Brain pericyte (primary cell): ENCODE data around the gene DLGAP4.

Experiments
- DNase-seq: peaks from one replicate; pipeline ENCODE4 v3.0.0-alpha.2; 2012; ENCODE audit warnings: low read depth, low spot score

The DLGAP4 gene

DNA sequence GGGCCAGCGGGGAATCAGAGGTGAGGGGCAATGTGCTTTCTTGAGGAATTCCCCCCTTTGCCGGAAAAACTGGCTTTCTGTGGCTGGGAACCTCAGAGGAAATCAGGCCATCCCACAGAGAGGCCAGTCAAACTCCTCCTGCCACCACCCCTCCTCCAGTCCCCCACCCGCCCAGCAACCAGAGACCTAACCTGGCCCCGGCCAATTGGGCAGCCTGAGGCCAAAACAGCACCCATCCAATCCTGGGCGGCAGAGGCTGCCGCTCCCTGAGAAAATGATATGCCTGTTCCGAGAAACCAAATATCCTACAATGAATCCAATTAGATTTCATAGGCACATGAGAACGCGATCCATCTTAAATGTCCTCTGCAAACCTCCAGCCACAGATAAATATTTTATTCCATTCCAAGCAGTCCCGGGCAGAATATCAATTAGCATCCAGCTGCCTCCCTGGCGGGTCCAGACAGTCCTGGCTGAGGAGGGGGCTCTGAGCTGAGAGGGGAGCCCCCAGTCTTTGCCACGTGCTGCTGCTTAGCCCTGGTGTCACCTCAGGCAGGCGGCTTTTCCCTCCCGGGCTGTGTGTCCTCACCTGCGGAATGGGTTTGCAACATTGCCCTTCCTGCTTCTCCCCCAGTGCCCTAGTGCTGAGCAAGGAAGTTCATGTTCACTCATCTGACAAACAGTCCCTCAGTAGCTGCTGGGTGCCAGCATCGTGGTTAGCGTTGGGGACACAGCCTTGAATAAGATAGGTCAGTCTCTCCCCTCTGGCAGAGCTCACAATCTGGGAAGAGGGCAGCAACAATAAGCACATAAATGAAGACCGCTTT lies 95.0 kb downstream of the DLGAP4 start:
- DNase-seq = no peak

DNA sequence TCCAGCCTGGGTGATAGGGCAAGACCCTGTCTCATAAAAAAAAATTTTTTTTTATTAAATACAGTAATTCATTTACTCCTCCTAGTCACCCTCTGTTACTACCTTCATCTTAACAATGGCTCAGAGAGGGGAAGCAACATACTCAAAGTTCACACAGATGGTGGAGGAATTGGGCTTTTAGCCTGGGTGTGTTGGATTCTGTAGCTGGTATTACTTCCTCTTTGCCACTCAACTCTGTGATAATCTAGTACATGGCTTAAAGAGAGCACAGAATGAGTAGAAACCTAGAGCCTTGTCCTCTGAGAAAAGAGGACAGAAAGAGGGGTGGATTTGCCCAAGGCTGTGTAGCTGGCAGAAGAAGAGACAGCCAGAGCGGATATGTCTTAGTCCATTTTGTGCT lies 96.6 kb downstream of the DLGAP4 start:
- DNase-seq = no peak

DNA sequence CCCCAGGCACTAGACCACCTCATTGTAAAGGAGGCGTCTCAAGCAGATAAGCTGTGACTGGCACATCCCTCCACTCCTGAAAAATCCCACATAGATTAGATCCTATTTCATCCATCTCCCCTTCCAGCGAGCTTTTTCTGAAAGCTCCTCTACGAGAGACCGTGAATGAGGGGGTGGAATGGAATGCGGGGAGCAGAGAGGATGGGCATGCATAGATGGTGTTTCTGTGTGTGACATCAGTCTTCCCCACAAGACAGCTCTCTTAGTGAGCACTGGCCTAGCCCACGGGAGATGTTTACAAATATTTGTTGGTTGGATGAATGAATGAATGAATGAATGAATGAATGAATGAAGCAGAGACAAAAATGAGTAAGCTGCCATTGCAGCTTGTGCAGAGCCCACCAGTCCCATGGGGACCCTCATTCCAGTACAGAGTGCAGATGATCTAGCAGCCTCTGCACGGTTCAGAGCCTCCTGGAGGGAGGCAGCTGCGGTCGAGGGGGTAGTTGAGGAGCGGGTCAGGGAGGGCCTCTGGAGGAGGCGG lies 98.4 kb downstream of the DLGAP4 start:
- no peak for DNase-seq

DNA sequence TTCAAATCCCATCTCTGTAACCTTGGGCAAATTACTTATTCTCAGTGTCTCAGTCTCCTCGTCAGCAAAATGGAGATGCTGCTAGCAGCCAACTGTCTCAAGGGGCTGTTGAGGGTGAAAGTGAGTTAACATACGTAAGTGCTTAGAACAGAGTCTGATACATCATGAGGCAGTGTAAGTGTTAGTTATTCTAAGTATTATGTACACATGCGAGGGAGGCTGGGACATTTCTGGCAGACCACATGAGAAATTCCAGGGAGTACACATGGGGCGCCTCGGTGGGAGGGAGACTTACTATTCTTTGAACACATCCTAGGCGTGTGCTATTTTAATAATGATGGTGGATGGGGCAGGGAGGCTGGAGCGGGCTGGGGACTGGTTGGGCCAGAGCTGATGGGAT lies 99.1 kb downstream of the DLGAP4 start:
- peak; percentile 20 for DNase-seq

DNA sequence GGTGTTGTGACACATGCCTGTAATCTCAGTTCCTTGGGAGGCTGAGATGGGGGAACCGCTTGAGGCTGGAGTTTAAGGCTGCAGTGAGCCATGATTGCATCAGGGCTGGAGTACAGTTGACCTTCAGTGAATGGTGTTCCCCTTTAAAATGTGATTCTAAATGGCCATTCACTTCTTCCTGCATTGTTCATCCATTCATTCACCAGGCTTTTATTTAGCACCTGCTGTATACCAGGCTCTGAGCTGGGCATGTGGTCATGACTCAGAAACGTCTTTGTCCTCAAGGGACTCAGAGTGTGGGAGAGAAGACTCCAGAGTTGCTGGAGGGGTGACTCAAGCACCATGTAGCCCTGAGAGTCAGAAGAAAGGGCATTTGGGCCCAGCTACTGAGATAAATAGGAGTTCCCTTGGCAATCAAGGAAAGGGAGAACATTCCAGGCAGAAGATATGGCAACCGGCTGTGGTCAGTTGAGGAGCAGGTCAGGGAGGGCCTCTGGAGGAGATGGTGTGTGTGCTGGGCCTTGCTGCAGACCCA lies 101.1 kb downstream of the DLGAP4 start:
- DNase-seq = no peak

DNA sequence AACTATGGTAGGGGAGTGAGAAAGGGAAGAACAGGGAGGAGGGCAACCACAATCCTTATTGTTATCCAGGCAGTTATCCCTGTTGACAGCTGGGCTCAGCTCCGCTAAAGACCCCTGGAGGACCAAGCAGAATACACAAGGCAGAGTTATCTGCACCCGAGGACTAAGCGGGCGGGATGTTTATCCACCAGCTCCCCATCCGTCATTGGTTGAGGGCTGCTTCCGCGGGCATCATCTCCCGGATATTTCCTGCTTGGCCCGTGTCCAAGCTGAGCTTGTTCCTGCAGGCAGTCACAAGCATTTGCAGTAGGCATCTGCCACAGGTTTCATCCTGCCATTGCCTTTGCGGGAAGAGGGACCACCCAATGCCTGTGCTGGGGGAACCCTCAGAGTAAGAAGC lies 102.1 kb downstream of the DLGAP4 start:
- DNase-seq = no peak

DNA sequence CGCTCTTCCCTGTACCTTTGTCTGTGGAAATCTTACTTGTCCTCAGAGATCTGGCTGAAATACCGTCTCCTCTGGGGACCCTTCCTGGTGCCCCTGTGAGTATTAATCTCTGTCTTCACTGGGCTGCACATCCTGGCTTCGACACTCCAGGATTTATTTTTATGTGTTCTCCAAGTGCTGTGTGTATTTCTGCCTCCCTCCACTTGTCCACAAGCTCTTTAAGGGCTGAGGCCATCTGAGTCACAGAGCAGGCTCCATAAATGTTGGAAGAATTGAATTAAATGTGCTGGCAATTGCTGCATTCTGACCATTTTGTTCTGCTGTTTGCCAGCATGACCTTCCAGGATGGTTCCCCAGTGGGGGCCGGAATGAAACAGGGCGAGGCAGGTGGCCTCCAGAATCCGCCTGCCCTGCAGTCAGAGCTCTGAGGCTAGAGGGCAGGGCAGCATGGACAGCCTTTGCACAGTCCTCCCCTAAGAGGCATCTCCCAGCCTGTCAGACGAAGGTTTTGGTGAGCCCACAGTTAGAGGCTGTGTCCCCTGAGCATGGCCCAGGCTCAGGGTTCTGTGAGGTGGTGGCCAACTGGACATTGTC lies 105.8 kb downstream of the DLGAP4 start:
- no peak for DNase-seq

DNA sequence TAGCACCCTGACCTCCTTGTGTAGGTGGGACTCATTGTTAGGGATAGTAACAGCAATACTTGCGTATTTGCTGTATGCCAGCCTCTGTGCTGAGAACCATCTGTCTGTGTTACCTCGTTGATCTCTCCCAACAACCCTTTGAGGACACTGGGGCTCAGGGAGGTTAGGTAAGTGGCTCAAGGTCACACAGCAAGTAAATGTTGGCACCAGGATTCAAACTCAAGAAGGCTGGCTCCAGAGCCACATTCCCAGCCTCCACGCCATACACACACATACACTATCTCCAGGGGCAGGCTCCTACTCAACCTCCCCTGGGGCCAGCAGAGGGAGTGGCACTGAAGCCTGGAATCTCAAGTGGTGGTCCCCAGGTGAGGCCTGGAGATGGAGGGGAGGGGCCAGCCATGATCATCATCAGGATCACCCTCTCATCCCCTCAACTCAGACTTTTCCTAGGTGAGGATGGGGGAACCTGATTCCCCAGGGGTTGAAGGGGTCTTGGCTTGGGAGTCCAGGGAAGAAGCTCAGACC lies 109.4 kb downstream of the DLGAP4 start:
- no peak for DNase-seq

DNA sequence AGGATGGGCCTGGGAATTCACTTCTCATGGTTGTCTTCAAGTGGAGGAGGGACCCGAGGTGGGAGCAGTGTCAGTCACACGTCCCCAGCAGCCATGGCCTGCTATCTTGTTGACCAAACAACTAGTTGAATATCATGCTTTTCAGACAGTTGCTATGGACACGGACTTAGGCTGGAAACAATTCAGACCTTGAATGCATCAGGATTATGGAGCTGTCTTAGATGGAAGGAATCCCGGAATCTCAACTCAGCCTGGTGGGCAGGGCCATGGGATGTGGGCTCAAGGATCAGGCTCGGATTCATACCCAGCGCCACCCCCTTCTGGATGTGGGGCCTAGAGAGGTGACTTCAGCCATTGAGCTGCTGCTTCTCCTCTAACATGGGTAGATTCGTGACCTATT lies 112.6 kb downstream of the DLGAP4 start:
- DNase-seq = no peak

DNA sequence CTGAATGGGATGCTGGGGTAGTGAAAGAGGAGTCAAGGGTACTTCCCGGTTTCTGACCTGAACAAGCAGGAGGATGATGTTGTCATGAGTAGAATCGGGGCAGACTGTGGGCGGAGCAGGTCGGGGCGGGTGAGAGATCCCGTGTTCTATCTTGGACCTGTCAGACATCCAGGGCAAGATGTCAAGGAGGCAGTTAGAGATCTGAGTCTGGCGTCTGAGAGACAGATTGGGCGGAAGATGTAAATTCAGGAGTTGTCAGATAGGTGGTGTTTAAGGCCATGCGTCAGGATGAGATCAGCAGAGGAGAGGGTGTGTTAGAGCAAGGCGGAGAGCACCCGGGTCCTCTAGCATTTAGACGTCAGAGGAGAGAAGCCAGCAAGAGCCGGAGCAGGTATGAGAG lies 115.5 kb downstream of the DLGAP4 start:
- DNase-seq = no peak

DNA sequence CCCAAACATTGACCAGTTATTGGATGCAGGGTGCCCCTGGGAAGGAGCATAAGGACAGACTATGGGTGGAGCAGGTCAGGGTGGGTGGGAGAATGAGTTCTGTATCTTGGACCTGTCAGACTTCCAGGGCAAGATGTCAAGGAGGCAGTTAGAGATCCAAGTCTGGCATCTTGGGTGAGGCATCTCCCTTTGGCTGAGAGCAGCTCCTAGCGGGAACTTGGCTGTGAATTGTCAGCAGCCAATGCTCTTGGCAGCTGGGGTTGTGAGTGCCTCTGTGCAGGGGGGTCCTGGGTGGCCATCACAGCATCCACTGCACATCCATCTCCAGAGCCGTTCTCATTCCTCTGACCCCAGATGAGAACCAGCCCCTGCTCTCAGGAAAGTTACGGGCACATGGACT lies 118.2 kb downstream of the DLGAP4 start:
- DNase-seq = no peak

DNA sequence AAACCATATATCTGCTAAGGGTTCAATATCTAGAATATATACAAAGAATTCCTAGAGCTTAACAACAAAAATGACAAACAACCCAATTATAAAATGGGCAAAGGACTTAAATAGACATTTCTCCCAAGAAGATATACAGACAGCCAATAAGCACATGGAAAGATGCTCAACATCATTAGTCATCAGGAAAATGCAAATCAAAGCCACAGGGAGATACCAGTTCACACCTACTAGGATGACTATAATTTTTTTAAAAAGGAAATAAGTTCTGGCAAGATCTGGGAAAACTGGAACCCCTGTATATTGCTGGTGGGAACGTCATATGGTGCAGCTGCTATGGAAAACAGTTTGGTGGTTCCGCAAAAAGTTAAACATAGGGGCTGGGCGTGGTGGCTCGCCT lies 119.0 kb downstream of the DLGAP4 start:
- no peak for DNase-seq

DNA sequence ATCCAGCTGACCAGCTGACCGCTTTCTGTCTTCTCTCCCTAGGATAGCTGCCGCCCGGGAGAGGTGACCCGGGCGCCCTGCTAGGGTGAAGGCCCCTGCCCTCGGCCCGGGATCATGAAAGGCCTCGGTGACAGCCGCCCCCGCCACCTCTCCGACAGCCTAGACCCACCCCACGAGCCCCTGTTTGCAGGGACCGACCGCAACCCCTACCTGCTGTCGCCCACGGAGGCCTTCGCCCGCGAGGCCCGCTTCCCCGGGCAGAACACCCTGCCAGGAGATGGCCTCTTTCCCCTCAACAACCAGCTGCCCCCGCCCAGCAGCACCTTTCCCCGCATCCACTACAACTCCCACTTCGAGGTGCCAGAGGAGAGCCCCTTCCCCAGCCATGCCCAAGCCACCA lies 125.5 kb downstream of the DLGAP4 start:
- DNase-seq = no peak

DNA sequence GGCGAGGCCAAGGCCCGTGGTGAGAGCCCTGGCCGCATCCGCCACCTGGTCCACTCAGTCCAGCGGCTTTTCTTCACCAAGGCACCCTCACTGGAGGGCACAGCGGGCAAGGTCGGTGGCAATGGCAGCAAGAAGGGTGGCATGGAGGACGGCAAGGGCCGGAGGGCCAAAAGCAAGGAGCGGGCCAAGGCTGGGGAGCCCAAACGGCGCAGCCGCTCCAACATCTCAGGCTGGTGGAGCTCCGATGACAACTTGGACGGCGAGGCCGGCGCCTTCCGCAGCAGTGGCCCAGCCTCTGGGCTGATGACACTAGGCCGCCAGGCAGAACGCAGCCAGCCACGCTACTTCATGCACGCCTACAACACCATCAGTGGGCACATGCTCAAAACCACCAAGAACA lies 126.0 kb downstream of the DLGAP4 start:
- DNase-seq = no peak

DNA sequence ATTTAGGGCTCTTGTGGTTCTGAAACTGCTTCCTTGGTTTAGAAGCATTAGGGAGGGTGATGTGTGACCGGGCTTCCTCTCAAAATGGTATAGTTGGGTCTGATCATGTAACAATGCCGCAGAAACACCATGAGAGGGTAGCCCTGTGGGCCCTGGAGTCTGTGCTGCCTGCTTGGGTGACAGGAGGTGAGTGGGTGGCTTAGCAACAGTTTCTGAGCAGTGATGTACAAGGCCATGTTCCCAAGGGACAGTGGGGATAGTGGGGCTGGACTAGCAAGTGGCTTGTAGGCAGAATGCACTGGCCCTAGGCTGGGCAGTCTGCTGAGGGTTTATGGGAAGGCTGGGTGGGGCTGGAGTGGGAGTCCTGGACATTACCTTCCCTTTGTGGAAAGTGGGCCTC lies 128.2 kb downstream of the DLGAP4 start:
- DNase-seq = no peak

DNA sequence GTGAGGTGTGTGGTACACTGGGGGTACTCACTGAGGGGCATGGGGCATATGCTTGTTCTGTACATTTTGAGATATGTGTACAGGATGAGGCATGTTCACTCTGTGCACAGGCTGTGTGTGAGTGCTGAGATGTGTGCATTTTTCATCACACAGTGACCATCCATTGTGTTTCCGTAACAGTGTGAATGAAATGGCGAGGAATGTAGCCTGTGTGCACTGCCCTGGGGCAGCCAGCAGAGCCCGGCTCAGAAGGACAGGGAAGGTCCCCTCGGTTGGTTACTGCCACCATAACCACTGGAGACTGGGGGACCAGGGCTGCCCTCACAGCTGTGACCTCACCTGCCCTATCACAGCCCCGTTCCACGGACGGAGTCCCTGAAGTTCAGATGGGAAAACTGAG lies 129.0 kb downstream of the DLGAP4 start:
- no peak for DNase-seq

DNA sequence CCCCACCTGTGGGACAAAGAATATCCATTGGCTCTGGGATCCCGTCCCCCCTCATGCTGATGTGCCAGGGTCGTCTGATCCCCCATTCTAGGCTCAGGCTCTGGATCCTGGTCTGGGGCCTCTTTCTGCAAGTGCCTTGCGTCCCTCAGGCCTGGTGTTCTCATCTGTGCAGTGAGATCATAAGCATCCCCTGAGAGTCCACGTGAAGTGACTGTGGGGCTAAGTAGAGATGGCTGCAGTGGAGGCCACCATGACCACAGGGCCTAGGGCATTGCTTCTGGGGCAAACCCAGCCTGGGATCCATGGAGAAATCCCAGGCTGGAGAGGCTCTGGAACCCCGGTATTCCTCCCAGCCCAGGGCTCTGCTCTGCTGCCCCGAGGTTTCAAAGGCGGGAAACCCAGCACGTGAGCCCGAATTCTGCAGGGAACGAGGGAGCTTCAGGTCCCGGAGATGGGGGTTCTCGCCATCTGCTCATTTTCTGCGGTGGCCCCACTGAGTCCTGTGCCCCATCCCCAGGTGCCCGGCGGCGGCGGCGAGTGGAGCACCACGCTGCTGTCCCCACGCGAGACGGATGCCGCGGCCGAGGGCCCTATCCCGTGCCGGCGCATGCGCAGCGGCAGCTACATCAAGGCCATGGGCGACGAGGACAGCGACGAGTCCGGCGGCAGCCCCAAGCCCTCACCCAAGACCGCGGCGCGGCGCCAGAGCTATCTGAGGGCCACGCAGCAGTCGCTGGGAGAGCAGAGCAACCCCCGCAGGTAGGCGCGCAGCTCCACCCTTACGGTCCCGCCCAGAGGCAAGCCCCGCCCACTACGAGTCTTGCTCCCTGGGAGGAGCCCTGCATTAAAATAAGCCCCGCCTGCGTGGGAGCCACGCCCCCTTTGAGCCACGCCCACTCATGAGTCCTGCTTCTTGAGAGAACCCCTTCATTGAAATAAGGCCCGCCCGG lies 129.7 kb downstream of the DLGAP4 start:
- DNase-seq = no peak

DNA sequence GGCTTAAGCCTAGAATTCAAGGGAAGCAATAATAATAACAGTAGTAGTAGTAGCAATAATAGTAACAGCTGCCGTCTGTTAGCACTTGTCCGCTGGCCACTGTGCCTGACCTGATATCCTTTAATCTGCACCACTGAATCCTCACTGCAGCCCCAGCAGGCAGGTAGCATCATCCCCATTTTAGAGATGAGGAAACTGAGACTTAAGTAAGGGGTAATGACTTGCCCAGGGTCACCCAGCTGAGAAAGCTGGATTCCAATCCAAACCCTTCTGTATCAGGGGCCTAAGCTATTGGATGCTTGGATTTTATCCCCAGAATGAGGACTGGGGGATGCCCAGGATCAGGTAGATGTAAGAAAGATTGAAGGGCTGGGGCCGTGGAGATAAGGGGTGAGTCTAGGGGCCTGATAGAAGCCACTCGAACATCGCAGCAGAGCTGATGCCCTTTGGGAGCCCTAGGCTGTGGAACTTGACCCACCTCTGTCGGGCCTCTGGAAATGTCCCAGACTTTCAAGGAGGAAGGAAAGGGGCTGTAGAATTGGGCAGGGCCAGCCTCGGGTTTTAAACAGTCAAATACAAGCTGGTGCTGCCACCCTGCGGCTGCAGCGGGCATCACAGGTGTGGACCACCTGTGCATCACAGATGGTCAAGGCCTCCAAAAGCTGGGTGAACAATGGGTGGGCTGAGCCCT lies 133.0 kb downstream of the DLGAP4 start:
- no peak for DNase-seq

DNA sequence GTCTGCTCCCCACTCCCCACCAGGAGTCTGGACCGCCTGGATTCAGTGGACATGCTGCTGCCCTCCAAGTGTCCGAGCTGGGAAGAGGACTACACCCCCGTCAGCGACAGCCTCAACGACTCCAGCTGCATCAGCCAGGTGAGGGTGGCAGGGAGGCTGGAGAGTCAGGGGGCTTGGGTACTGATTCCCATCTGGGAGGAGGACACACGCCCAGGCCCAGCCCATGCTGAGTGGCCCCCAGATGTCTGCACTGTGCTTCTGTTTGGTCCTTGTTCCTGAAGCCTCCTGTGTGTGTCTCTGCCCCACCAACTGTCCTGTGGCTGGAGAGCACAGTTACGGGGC lies 133.6 kb downstream of the DLGAP4 start:
- no peak for DNase-seq

DNA sequence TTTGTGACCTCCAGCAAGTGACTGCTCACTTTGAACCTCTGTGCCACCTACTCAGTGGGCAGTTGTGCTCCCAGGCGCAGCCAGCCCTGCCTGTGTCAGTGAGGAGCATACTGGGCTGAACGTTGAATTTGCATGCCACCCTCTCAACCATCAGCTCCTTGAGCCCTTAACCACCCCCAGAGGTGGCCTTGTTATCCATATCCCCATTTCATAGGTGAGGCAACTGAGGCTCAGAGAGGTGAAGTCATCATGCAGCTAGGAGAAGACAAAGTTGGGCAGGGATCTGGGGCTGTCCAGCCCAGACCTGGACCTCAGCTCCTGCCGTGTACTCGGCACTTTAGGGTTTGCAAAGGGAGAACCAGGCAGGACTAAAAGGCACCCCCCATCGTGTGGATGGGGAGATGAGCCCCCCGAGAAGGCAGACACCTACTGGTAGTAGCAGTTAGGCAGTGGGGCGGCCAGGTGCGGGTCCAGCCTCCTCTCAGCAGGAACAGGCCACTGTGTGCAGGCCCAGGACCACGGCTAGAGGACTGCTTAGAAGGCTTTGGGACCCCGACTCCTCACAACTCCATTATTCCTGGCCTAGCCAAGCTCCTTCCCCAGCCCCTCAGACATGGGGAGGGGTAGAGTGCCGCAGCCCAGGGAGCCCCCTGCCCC lies 134.4 kb downstream of the DLGAP4 start:
- DNase-seq = no peak

DNA sequence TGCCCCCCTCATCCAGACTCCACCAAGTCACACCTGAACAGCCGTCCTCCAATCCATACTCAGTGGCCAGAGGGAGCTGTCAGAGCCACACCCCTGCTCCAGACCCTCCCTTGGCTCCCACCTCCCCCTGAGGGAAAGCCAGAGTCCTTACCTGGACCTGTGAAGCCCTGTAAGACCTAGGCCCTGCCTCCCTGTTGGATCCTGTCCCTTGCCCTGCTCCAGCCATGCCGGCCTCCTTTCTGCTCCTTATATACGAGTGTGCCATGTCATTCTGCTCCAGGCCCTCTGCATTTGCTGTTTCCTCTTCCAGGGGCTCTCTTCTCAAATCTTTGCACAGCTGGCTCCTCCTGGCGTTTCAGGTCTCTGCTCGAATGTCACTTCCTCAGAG lies 134.9 kb downstream of the DLGAP4 start:
- DNase-seq = no peak
